ENCODE measurements around the gene SLC9A9.
"Not testable (repeated sequence)": the region's sequence is repeated elsewhere in the genome, so short reads cannot be mapped to it uniquely, and the experiment has no call there.

The SLC9A9 gene

DNA sequence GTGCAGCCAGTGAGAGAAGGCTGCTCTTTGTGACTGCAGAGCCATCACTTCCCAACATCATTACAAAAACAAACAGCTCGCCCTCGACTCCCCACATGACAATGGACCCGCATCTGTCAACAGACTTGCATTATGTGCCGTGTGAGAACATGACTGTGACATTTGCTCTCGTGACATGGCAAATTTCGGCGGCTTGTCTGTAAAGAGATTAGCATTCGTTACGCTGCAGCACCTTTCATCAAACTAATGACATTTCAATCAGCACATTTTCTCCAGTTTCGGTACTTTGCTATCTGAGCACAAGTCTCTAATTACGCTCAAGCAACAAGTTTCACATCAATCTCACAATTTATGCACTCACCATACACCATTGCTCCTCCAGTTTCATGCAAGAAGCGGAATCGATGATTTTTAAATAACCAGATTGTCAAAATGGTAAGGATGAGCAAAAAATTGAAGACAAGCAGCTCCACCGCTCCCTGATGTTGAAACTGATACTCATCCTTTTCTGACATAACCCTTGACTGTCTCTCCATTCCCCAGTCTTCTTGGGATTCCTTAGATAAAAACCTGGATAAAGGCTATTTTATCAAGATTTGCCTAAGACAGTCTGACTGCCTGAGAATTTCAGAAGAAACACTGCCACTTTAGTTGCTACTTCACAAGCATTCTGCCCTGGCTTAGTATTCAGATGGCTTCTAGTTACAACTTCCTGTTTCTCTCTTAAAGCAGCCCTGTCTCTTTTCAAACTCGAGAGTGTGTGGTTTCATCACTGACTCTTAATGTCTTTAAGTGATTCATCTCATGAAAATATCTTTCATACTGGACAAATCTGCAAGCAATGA lies at the start of gene SLC9A9:
Gene SLC9A9 (minus strand): TSS at position 682 of the 845 bp plus-strand sequence. CDS start 146 bp downstream, at position 536.
- no peak for DNase-seq (ENCODE audit: extremely low read depth in 1 of 2, low read depth in 1 of 2)

DNA sequence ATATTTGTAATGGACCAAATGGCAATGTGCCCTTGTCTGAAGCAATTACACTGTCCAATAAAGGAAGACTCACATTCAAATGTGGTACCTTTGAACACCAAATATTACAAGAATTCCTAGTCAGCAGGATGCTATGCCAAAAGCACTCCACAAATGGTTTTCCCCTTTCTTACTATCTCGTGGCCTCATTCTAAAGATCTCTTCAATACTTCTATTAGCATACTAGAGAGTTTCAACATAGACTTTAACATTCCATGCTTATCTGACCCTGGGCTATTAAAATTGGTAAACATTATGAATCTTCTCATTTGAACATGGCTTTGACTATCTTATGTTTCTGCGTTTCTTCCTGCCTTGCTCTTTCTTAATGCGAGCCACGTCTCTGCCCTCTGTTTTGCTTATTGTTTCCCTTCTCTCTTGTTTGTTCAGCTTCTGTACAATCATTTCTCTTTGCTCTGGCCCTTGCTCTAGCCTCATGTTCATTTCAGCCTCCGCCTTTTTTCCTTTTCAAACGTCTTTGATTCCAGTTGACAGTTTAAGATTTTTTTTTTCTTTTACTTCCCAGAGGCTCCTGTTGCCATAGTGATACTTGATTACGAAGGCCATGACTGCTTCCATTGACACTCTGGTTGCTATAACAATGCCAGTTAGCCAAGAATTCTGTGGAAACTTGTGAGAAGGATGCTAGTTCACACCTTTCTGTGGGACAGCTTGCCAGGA lies 49.5 kb upstream of the SLC9A9 start:
- DNase-seq (ENCODE audit: extremely low read depth in 1 of 2, low read depth in 1 of 2), result no peak

DNA sequence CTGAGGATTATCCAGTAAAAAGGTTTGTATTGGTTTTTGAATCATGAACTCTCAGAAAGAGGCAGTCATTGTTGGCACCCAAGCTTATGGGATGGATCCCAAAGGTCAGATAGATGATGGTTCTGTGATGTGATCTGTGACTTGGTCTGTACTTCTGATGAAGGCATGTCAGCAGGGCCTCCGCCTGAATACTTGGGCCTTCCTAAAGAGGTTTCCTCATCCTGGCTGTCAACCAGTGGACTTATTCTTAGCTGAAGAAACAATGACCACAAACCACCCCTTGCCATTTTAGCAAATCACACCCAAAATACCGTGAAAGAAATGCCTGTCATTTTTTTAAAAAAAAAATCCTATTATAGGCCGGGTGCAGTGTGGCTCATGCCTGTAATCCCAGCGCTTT lies 48.2 kb upstream of the SLC9A9 start:
- DNase-seq (ENCODE audit: extremely low read depth in 1 of 2, low read depth in 1 of 2), result no peak

GRCh38 chr3:143895805-143896204 lies 47.5 kb upstream of the SLC9A9 start:
- no peak for DNase-seq (ENCODE audit: extremely low read depth in 1 of 2, low read depth in 1 of 2)

- DNase-seq (ENCODE audit: extremely low read depth in 1 of 2, low read depth in 1 of 2), result no peak
These were observed 40.6 kb upstream of the SLC9A9 start for GRCh38 chr3:143888846-143889245.

GRCh38 chr3:143888166-143888565 lies 39.9 kb upstream of the SLC9A9 start:
- DNase-seq (ENCODE audit: extremely low read depth in 1 of 2, low read depth in 1 of 2), result no peak

DNA sequence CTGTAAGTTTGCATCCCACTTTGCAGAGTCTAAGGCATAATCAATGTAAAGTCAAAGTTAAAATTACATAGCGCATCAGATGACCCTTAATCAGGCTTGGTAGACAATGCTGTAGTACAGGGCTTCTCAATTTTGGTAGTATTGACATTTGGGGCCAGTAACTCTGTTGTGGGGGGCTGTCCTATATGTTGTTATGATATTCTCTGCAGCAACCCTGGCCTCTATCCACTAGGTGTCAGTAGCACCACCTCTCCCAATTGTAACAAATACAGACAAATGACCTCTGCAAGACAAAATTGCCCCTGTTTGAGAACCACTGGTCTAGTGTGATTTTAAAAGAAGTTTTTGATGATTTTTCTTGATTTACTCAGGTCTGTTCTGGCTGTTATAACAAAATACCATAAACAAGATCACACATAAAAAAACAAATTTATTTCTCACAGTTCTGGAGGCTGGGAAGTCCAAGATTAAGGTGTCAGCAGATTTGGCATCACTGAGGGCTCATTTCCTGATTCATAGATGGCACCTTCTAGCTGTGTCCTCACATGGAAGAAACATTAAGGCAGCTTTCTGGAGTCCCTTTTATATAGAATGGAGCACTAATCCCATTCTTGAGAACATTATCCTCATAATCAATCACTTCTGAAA lies 37.6 kb upstream of the SLC9A9 start:
- DNase-seq (ENCODE audit: extremely low read depth in 1 of 2, low read depth in 1 of 2), result no peak

- DNase-seq (ENCODE audit: extremely low read depth in 1 of 2, low read depth in 1 of 2), result no peak
These were observed 36.6 kb upstream of the SLC9A9 start for GRCh38 chr3:143884861-143885260.

DNA sequence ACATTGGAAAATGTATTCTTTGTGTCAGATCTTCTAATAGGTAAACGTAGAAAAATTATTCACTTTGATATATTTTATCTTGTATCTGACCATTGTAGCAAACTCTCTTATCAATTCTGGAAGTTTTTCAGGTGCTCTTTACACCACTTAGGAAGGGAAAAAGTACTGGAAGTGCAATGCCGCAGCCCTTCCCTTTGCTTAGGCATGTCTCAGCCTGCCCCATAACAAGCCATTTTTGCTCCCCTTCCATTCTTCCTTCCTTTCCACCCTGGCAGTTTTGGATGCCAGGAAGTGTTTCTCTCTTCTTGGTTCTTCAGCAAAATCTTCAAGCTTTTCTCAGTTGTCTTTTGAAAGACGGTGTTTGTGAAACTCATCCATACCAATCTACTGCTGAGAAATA lies 34.9 kb upstream of the SLC9A9 start:
- DNase-seq (ENCODE audit: extremely low read depth in 1 of 2, low read depth in 1 of 2), result no peak

DNA sequence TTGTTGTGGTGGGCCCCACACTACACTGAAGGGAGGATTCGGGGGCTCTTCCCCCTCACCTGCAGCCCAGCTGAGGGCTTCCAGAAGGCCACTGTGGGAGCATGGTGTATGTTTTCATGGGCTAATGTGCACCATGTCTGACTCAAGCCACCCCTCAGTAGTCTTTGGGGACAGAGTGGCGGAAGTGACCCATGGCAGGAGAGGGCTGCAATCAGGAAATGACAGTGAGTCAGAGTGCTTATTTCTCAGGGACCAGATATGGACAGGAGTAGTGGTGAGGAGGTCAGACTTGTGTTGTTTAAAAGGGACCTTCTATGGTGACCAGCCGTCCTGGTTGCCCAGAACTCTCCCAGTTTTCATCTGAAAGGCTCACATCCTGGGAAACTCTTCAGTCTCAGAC lies 32.8 kb upstream of the SLC9A9 start:
- no peak for DNase-seq (ENCODE audit: extremely low read depth in 1 of 2, low read depth in 1 of 2)

DNA sequence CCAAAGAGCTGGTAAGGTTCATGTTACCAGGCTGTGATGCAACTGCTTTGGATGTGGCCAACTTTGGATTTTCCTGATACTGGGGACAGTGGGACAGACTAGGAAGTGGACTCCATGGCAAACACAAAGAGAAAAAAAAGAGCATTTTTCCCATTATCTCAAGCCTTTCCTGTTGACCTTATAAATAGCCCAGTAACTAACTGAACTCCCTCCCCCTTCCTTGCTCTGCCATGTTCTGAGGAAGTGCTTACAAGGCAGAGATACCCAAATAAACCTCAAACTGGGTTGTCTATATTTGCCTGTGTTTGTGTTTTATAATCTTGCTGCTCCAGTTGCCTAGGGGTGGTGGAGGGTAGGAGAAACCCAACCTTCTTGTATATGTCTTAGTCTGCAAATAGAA lies 27.3 kb upstream of the SLC9A9 start:
- no peak for DNase-seq (ENCODE audit: extremely low read depth in 1 of 2, low read depth in 1 of 2)

- DNase-seq (ENCODE audit: extremely low read depth in 1 of 2, low read depth in 1 of 2), result not testable (repeated sequence)
These were observed 25.3 kb upstream of the SLC9A9 start for GRCh38 chr3:143873553-143873952.

DNA sequence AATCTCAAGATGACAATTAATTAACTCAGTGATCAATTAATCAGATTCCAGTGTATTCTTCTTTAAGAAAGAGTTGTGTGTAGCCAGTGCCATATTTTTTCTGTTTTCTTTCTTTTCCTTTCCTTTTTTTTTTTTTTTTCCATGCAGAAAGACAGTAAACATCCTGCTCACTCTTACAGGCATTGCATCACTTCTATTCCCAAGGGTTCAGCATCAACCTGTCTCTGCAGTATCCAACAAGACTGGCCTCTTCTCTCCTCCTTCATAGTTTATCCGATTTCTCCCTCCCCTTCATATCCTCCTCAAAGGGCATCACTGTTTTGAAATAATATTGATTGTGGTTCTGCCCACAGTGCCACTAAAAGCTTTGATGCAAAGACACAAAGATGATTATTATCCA lies 17.0 kb upstream of the SLC9A9 start:
- DNase-seq (ENCODE audit: extremely low read depth in 1 of 2, low read depth in 1 of 2), result no peak

DNA sequence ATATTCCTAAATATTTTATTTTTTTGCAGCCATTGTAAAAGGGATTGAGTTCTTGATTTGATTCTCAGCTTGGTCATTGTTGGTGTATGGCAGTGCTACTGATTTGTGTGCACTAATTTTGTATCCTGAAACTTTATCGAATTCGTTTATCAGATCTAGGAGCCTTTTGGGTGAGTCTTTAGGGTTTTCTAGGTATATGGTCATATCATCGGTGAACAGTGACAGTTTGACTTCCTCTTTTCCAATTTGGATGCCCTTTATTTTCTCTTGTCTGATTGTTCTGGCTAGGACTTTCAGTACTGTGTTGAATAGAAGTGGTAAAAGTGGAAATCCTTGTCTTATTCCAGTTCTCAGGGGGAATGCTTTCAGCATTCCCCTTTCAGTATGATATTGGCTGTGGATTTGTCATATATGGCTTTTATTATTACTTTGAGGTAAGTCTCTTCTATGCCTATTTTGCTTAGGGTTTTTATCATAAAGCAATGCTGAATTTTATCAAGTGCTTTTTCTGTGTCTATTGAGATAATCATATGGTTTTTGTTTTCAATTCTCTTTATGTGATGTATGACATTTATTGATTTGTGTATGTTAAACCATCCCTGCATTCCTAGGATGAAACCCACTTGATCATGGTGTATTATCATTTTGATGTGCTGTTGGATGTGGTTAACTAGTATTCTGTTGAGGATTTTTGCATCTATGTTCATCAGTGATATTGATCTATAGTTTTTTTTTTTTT lies 11.4 kb upstream of the SLC9A9 start:
- no peak for DNase-seq (ENCODE audit: extremely low read depth in 1 of 2, low read depth in 1 of 2)

GRCh38 chr3:143856252-143856970 lies 8.1 kb upstream of the SLC9A9 start:
- no peak for DNase-seq (ENCODE audit: extremely low read depth in 1 of 2, low read depth in 1 of 2)

GRCh38 chr3:143855183-143855582 lies 6.9 kb upstream of the SLC9A9 start:
- DNase-seq (ENCODE audit: extremely low read depth in 1 of 2, low read depth in 1 of 2), result no peak

DNA sequence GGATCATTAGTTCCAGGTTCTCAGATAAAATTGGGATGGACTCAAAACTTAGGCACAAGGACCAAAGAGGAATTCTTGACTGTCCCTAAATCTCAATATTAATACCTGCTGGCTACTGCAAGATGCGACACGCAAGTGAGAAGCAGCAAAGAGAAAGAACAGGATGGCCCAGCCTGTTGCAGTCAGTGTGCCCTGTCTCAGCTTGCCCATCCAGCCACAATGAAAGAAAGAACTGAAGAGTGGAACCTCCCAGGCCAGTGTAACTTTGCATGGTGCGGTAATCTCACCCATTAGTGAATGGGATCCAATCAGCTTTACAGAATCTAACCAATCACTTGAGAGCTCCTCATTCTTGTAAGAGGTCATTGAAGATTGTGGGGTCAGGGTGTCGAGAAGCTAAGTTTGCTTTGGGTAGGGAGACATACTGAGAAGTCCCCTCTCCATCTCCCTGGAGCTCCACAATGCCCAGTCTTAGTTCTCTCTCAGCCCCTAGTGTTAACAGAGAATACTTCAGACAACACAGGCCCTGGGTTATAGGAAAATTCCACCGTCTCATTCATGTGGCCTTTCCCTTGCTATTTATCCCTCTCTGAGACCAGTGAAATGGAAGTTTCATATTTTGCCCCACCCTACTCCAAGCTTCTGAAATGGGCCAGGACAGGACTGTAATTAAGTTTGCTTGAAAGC lies 3.2 kb upstream of the SLC9A9 start:
- DNase-seq (ENCODE audit: extremely low read depth in 1 of 2, low read depth in 1 of 2), result no peak

- no peak for DNase-seq (ENCODE audit: extremely low read depth in 1 of 2, low read depth in 1 of 2)
These were observed 2.6 kb upstream of the SLC9A9 start for GRCh38 chr3:143850877-143851276.

DNA sequence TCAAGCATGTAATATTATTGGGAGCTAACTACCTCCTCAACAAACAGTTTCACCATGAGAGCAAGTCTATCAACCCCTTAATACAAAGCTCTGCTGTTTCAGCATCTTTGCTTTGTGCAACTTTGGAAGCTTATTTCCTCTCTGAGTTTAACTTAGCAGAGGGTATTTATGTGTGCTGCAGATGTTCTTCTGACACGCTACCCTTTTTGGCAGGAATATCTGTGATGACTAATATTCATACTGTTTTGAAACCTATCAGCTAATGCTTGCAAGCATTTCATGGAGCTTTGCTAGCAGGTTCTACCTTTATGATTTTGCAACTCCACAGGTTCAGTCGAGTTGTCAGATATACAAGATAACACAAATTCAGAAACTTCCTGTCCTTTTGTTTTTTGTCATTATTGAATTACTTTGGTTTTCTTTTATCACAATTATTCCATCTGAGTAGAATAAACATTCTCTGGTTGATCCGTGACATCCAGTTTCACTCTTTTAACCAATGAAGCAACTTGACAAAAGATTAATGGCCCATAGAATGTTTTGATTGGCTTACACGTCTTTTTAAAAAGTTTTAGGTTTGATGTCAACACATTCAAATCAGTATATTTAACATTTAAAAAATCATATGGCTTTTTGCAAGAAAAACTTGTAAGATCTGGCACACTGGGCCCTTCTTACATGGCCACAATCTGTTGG lies 1.7 kb upstream of the SLC9A9 start:
- DNase-seq (ENCODE audit: extremely low read depth in 1 of 2, low read depth in 1 of 2), result no peak
